ENCODE data around the gene LCMT2. TPM values are rescaled to one million over a fixed set of nuclear protein-coding genes. Genes with fewer than 3 reads are reported as not detected.

LCMT2 gene
- total and polyA plus RNA-seq, 8 donors: under 0.01 to 6.4 (median 2.5) TPM

- no peaks in the 10 kb centered on the region for H3K4me1 ChIP-seq
- 53 to 66% (median 58%) methylated on average over 4 of the region's 4 CpGs for WGBS, 5 donors
- no peak for DNase-seq
- no peak for TF ChIP-seq EP300 (IDR thresholded peaks at IDR 0.05)
- no peak for TF ChIP-seq CTCF (IDR thresholded peaks at IDR 0.05)
- TF ChIP-seq POLR2AphosphoS5 (IDR thresholded peaks at IDR 0.05): no peak
- no peak for TF ChIP-seq POLR2A (IDR thresholded peaks at IDR 0.05)
- no peak overlapping the region for H3K4me3 ChIP-seq
- H3K27me3 ChIP-seq: peaks cover 0 to 52% (median 0%) of the 10 kb centered on the region in 3 donors
- no peaks in the 10 kb centered on the region for H3K36me3 ChIP-seq
- no peaks in the 10 kb centered on the region for H3K9me3 ChIP-seq
- no peak overlapping the region for H3K27ac ChIP-seq
- intact Hi-C loops (cut with DNase I; ENCODE audit: low total_unique reads): no loop called here
These were observed 18.0 kb downstream of the LCMT2 start for GRCh38 chr15:43312378-43312777.

GRCh38 chr15:43302205-43302817 lies 28.1 kb downstream of the LCMT2 start, which contains the start of gene TGM7:
Gene TGM7 (minus strand): TSS chr15:43302255.
- no peak for DNase-seq
- no peaks in the 10 kb centered on the region for H3K4me1 ChIP-seq
- 82 to 90% (median 85%) methylated on average over 11 of the region's 11 CpGs for WGBS, 5 donors
- intact Hi-C loops (cut with DNase I; ENCODE audit: low total_unique reads): no loop called here
- no peaks in the 10 kb centered on the region for H3K9me3 ChIP-seq
- H3K27me3 ChIP-seq: peaks cover 0 to 48% (median 3%) of the 10 kb centered on the region in 3 donors
- no peaks in the 10 kb centered on the region for H3K36me3 ChIP-seq
- no peak within 1 kb of the TSS for H3K27ac ChIP-seq
- no peak for TF ChIP-seq EP300 (IDR thresholded peaks at IDR 0.05)
- no peak for TF ChIP-seq POLR2AphosphoS5 (IDR thresholded peaks at IDR 0.05)
- no peak for TF ChIP-seq CTCF (IDR thresholded peaks at IDR 0.05)
- TF ChIP-seq POLR2A (IDR thresholded peaks at IDR 0.05): no peak
- H3K4me3 ChIP-seq: no peak within 1 kb of the TSS

GRCh38 chr15:43299884-43300283 lies 30.5 kb downstream of the LCMT2 start:
- DNase-seq: no peak
- intact Hi-C loops (cut with DNase I; ENCODE audit: low total_unique reads): no loop called here

GRCh38 chr15:43299411-43299810 lies 31.0 kb downstream of the LCMT2 start:
- H3K27me3 ChIP-seq: peaks cover 0 to 59% (median 16%) of the 10 kb centered on the region in 3 donors
- TF ChIP-seq EP300 (IDR thresholded peaks at IDR 0.05) (no peak), POLR2A (IDR thresholded peaks at IDR 0.05) (no peak), POLR2AphosphoS5 (IDR thresholded peaks at IDR 0.05) (no peak), CTCF (IDR thresholded peaks at IDR 0.05) (no peak)
- no peak overlapping the region for H3K4me3 ChIP-seq
- H3K27ac ChIP-seq: no peak overlapping the region
- DNase-seq: no peak
- 71 to 86% (median 78%) methylated on average over 3 of the region's 3 CpGs for WGBS, 5 donors
- intact Hi-C loops (cut with DNase I; ENCODE audit: low total_unique reads): no loop called here
- H3K9me3 ChIP-seq: no peaks in the 10 kb centered on the region
- H3K4me1 ChIP-seq: no peaks in the 10 kb centered on the region
- no peaks in the 10 kb centered on the region for H3K36me3 ChIP-seq

More at GRCh38 chr15:43299884-43300283, 30.5 kb downstream of the LCMT2 start:
- peaks cover 0 to 54% (median 11%) of the 10 kb centered on the region in 3 donors for H3K27me3 ChIP-seq
- no peaks in the 10 kb centered on the region for H3K9me3 ChIP-seq
- TF ChIP-seq EP300 (IDR thresholded peaks at IDR 0.05) (no peak), POLR2A (IDR thresholded peaks at IDR 0.05) (no peak), CTCF (IDR thresholded peaks at IDR 0.05) (no peak), POLR2AphosphoS5 (IDR thresholded peaks at IDR 0.05) (no peak)
- no peaks in the 10 kb centered on the region for H3K4me1 ChIP-seq
- no peak overlapping the region for H3K4me3 ChIP-seq
- no peaks in the 10 kb centered on the region for H3K36me3 ChIP-seq
- H3K27ac ChIP-seq: no peak overlapping the region

Data from stomach (tissue), 9 donors.